GM15510 (cell line): ENCODE data around the gene CLCF1.

Experiments
- POLR2A ChIP-seq: IDR thresholded peaks from 3 replicates; pipeline ENCODE4 v1.6.1; 2011; ENCODE audit warnings: borderline replicate concordance; ENCODE audit not compliant: insufficient read length; ENCODE audit errors: extremely low read depth

CLCF1 gene

GRCh38 chr11:67412495-67413179, 39.2 kb upstream of the CLCF1 start:
- no peak for TF ChIP-seq POLR2A

- no peak for TF ChIP-seq POLR2A
Measured at GRCh38 chr11:67411785-67412152, 38.4 kb upstream of the CLCF1 start.

GRCh38 chr11:67410984-67411784, 37.8 kb upstream of the CLCF1 start:
- TF ChIP-seq POLR2A, result no peak

GRCh38 chr11:67410369-67410831, 37.0 kb upstream of the CLCF1 start:
- TF ChIP-seq POLR2A, result no peak

- TF ChIP-seq POLR2A, result no peak
Measured at GRCh38 chr11:67409781-67410368, 36.5 kb upstream of the CLCF1 start.

- peak; percentile 77 for TF ChIP-seq POLR2A
Measured at GRCh38 chr11:67409261-67409666, 35.9 kb upstream of the CLCF1 start.

- no peak for TF ChIP-seq POLR2A
Measured at GRCh38 chr11:67408437-67409200, 35.2 kb upstream of the CLCF1 start.

- TF ChIP-seq POLR2A, result no peak
Measured at GRCh38 chr11:67407688-67408163, 34.3 kb upstream of the CLCF1 start.

GRCh38 chr11:67406969-67407687, 33.7 kb upstream of the CLCF1 start:
- TF ChIP-seq POLR2A, result no peak

GRCh38 chr11:67406420-67406968, 33.1 kb upstream of the CLCF1 start:
- TF ChIP-seq POLR2A, result no peak

- no peak for TF ChIP-seq POLR2A
Measured at GRCh38 chr11:67405688-67406339, 32.4 kb upstream of the CLCF1 start.

- no peak for TF ChIP-seq POLR2A
Measured at GRCh38 chr11:67405196-67405567, 31.8 kb upstream of the CLCF1 start.

- peak; percentile 11 for TF ChIP-seq POLR2A
Measured at GRCh38 chr11:67404515-67405195, 31.3 kb upstream of the CLCF1 start.

- TF ChIP-seq POLR2A, result peak; percentile 87
Measured at GRCh38 chr11:67401495-67402191, 28.2 kb upstream of the CLCF1 start, which contains the start of gene PPP1CA. TSS of gene PPP1CA (minus strand) at chr11:67401858. CDS start at chr11:67401782, 76 bp downstream.
